Panc1 (cell line): ENCODE measurements around the gene CEACAM18. TPM values are rescaled to one million over a fixed set of nuclear protein-coding genes. Genes with fewer than 3 reads are reported as not detected.
"Not testable (repeated sequence)": the region's sequence is repeated elsewhere in the genome, so short reads cannot be mapped to it uniquely, and the experiment has no call there.

Experiments
- ATAC-seq: fragments of 200-7000 bp; cut with Tn5 transposase; 2 replicates; pipeline ENCODE4 v1.9.1; 2020; ENCODE audit warnings: mild to moderate bottlenecking, moderate library complexity
- BruUV-seq: library from RNA; stranded (reverse); fragments of 400-500 nt; replicated peaks from 2 replicates; lab custom pipeline; 2021; lab: Mats Ljungman, UMichigan
- CTCF ChIA-PET: fragments of 300-600 bp; sonication (Branson Sonifier 250); formaldehyde crosslinking; loops from one replicate; lab custom pipeline; 2022; ENCODE audit warnings: antibody characterized with exemption; lab: Charles Lee
- POLR2A ChIA-PET: fragments of 300-600 bp; sonication (Branson Sonifier 250); formaldehyde crosslinking; loops from one replicate; lab custom pipeline; 2022; ENCODE audit warnings: antibody characterized with exemption; lab: Charles Lee
- DNase-seq: peaks from one replicate; pipeline ENCODE4 v3.0.0-alpha.2; 2010; ENCODE audit warnings: low read depth, low spot score
- H3K27ac ChIP-seq: 2 replicates; pipeline ENCODE4 v1.5.1; 2011; ENCODE audit warnings: mild to moderate bottlenecking, low read length, inconsistent platforms
- H3K27me3 ChIP-seq: fragments of 200-500 bp; sonication (Bioruptor generic); 2 replicates; pipeline ENCODE4 v1.6.0; 2014; ENCODE audit warnings: low read length, inconsistent platforms; ENCODE audit not compliant: control insufficient read depth, insufficient read depth
- H3K36me3 ChIP-seq: fragments of 200-500 bp; sonication (Bioruptor generic); 2 replicates; pipeline ENCODE4 v1.5.1; 2014; ENCODE audit warnings: inconsistent platforms, mild to moderate bottlenecking, low read length, moderate library complexity; ENCODE audit not compliant: control insufficient read depth, insufficient read depth
- H3K4me1 ChIP-seq: 2 replicates; pipeline ENCODE4 v1.5.1; 2011; ENCODE audit warnings: inconsistent platforms, mild to moderate bottlenecking, low read length, moderate library complexity; ENCODE audit not compliant: control insufficient read depth, insufficient read depth
- H3K4me3 ChIP-seq, 2 experiments: 2 replicates each; pipeline ENCODE4 v1.5.1; 2011 to 2012; ENCODE audit warnings: low read depth in 2 of 2, low read length in 2 of 2, mild to moderate bottlenecking in 2 of 2, inconsistent platforms in 1 of 2, moderate library complexity in 1 of 2
- H3K9me3 ChIP-seq: fragments of 200-500 bp; sonication (Bioruptor generic); 2 replicates; pipeline ENCODE4 v1.5.1; 2014; ENCODE audit warnings: low read depth, mild to moderate bottlenecking, inconsistent platforms, low read length, moderate library complexity; ENCODE audit not compliant: control insufficient read depth, insufficient read depth
- CTCF ChIP-seq: fragments of 450-650 bp; IDR thresholded peaks from 2 replicates; pipeline ENCODE4 v1.5.1; 2017; ENCODE audit warnings: mild to moderate bottlenecking
- POLR2AphosphoS5 ChIP-seq: IDR thresholded peaks from 2 replicates; pipeline ENCODE4 v1.6.1; 2012; ENCODE audit warnings: mild to moderate bottlenecking, low read depth, low read length, moderate library complexity
- REST ChIP-seq, 2 experiments: IDR thresholded peaks; 2 replicates each; pipeline ENCODE4 v1.6.1; 2011 to 2012; ENCODE audit warnings: low read depth in 2 of 2, control low read depth in 1 of 2, low read length in 1 of 2, mild to moderate bottlenecking in 1 of 2, moderate library complexity in 1 of 2; ENCODE audit not compliant: insufficient read depth in 1 of 2
- SIN3A ChIP-seq: IDR thresholded peaks from 2 replicates; pipeline ENCODE4 v1.6.1; 2012; ENCODE audit warnings: low read depth, mild to moderate bottlenecking, low read length, moderate library complexity, borderline replicate concordance; ENCODE audit not compliant: insufficient read depth
- TCF7L2 ChIP-seq: IDR thresholded peaks from 2 replicates; pipeline ENCODE4 v1.6.1; 2011; ENCODE audit warnings: mild to moderate bottlenecking, low read depth, low read length, inconsistent platforms
- in situ Hi-C: cut with HindIII; loops from 2 replicates; pipeline ENCODE4 v1.10.0; 2016; ENCODE audit warnings: low sequenced_read_pairs, low pct_unique_long_range_greater_than_20kb
- intact Hi-C: fragments of 100-400 bp; cut with micrococcal nuclease; formaldehyde crosslinking; loops from one replicate; pipeline ENCODE4 v1.10.0; 2022; ENCODE audit not compliant: unreplicated experiment
- total RNA-seq: library from RNA; stranded (reverse); gene quantifications from one replicate; pipeline ENCODE4 v1.2.1, GENCODE V29; 2021; ENCODE audit not compliant: unreplicated experiment

CEACAM18 gene
- total RNA-seq, 1 experiment from 2014 or later, result not detected

GRCh38 chr19:51441410-51442390, 36.6 kb upstream of the CEACAM18 start:
- no peaks in the 10 kb centered on the region for H3K9me3 ChIP-seq
- H3K4me1 ChIP-seq, result no peaks in the 10 kb centered on the region
- H3K36me3 ChIP-seq, result no peaks in the 10 kb centered on the region
- BruUV-seq, result no TSS peak
- peak; percentile 72 for ATAC-seq
- H3K4me3 ChIP-seq, result peak overlapping the region in 1 of 2 experiments; percentile 23; a peak in 1 of 4 replicates
- peaks cover 9% of the 10 kb centered on the region for H3K27me3 ChIP-seq
- H3K27ac ChIP-seq, result no peak overlapping the region
- ChIA-PET POLR2A (no interaction called here), CTCF (no interaction called here)
- TF ChIP-seq SIN3A, result no peak
- TF ChIP-seq REST (IDR thresholded peaks at IDR 0.05; ENCODE audit: insufficient read depth in 1 of 2, low read depth in 2 of 2, low read length in 1 of 2), result no peak
- no peak for TF ChIP-seq TCF7L2
- TF ChIP-seq POLR2AphosphoS5, result no peak
- TF ChIP-seq CTCF, result no peak
- no peak for DNase-seq
- in situ Hi-C loops, result no loop called here
- intact Hi-C loops, result no loop called here

GRCh38 chr19:51447510-51447909, 30.8 kb upstream of the CEACAM18 start:
- ATAC-seq, H3K9me3 ChIP-seq, H3K4me1 ChIP-seq, intact Hi-C loops, POLR2A ChIA-PET, BruUV-seq, H3K27ac ChIP-seq, H3K4me3 ChIP-seq, H3K36me3 ChIP-seq, DNase-seq, H3K27me3 ChIP-seq, in situ Hi-C loops: not testable (repeated sequence)
- CTCF ChIA-PET, result interaction anchor here (1.2 kb wide), 1 partner anchor 209 kb away, joined by 3 read pairs; no protein-coding TSS in a partner anchor

- no peak for TF ChIP-seq SIN3A
- TF ChIP-seq REST (IDR thresholded peaks at IDR 0.05; ENCODE audit: insufficient read depth in 1 of 2, low read depth in 2 of 2, low read length in 1 of 2), result no peak
- no peak for TF ChIP-seq POLR2AphosphoS5
- no peak for TF ChIP-seq TCF7L2
- no peak for TF ChIP-seq CTCF
These were observed 30.3 kb upstream of the CEACAM18 start for GRCh38 chr19:51448011-51448410.

More at GRCh38 chr19:51448011-51448410, 30.3 kb upstream of the CEACAM18 start:
- ChIA-PET POLR2A (no interaction called here), CTCF (interaction anchor here (1.2 kb wide), 1 partner anchor 209 kb away, joined by 3 read pairs; no protein-coding TSS in a partner anchor)
- Histone ChIP-seq H3K36me3 (no peaks in the 10 kb centered on the region), H3K27ac (no peak overlapping the region), H3K4me1 (no peaks in the 10 kb centered on the region), H3K27me3 (peaks cover 4% of the 10 kb centered on the region), H3K4me3 (no peak overlapping the region), H3K9me3 (no peaks in the 10 kb centered on the region)
- ATAC-seq, result no peak
- in situ Hi-C loops, result no loop called here
- no TSS peak for BruUV-seq
- DNase-seq, result no peak
- intact Hi-C loops, result no loop called here
